ENCODE measurements around the gene FADS1.

GRCh38 chr11:61851113-61851899 lies 34.5 kb upstream of the FADS1 start:
- TF ChIP-seq CTCF (IDR thresholded peaks at IDR 0.05; ENCODE audit: insufficient read depth, low read depth, low read length) (no peak), EZH2 (IDR thresholded peaks at IDR 0.05; ENCODE audit: insufficient read depth, low read length) (no peak)

Data from astrocyte (in vitro differentiated cells and primary cell).